ENCODE data around the gene ABHD17A. TPM values are rescaled to one million over a fixed set of nuclear protein-coding genes. Genes with fewer than 3 reads are reported as not detected.
A peak's percentile ranks its signal among the peaks of the same experiment; 100 is the strongest.

Gene ABHD17A
- total and polyA plus RNA-seq, 9 of the 15 experiments (the other 6 are each of a cell fraction or from before 2014, with no cell fraction given), result 0.04 to 135 (median 21.8) TPM; not detected in 1

- no peak for TF ChIP-seq IRF1 (CRISPR knock-in tag; IDR thresholded peaks at IDR 0.05; ENCODE audit: borderline replicate concordance)
- no peak for TF ChIP-seq HNRNPUL1 (IDR thresholded peaks at IDR 0.05; ENCODE audit: low read length)
- peak; percentile 37; the same call in 1 of the 2 replicates for TF ChIP-seq DPF2 (IDR thresholded peaks at IDR 0.05)
- TF ChIP-seq MBD2 (IDR thresholded peaks at IDR 0.05; ENCODE audit: borderline replicate concordance, low read depth), result no peak
- no peak for TF ChIP-seq ZNF140 (CRISPR knock-in tag; IDR thresholded peaks at IDR 0.05)
- no peak for TF ChIP-seq ZFX (CRISPR knock-in tag; IDR thresholded peaks at IDR 0.05)
- peak; percentile 86 for TF ChIP-seq PCBP1 (IDR thresholded peaks at IDR 0.05; ENCODE audit: low read depth, low read length, poor library complexity, severe bottlenecking)
- no peak for TF ChIP-seq ATF4 (CRISPR knock-in tag; IDR thresholded peaks at IDR 0.05)
- TF ChIP-seq PHB (CRISPR knock-in tag; IDR thresholded peaks at IDR 0.05), result no peak
- TF ChIP-seq ZBTB34 (CRISPR knock-in tag; IDR thresholded peaks at IDR 0.05), result no peak
- no peak for TF ChIP-seq ZNF217 (CRISPR knock-in tag; IDR thresholded peaks at IDR 0.05)
- no peak for TF ChIP-seq BCL6 (CRISPR knock-in tag; IDR thresholded peaks at IDR 0.05)
- TF ChIP-seq MCM7 (IDR thresholded peaks at IDR 0.05), result no peak
- TF ChIP-seq SUPT5H (IDR thresholded peaks at IDR 0.05), result peak; percentile 53
- peak; percentile 87 for TF ChIP-seq ETS1 (conservative IDR thresholded peaks at IDR 0.05; ENCODE audit: control insufficient read depth, low read depth, low read length)
- TF ChIP-seq MLX (CRISPR knock-in tag; conservative IDR thresholded peaks at IDR 0.05), result no peak
- TF ChIP-seq AFF1 (IDR thresholded peaks at IDR 0.05; ENCODE audit: low read depth in 1 of 2, partially characterized antibody in 2 of 2), result peak in 1 of 2 experiments; percentile 20
- peak; percentile 72 for TF ChIP-seq LEF1 (IDR thresholded peaks at IDR 0.05)
- TF ChIP-seq SAFB2 (IDR thresholded peaks at IDR 0.05; ENCODE audit: borderline replicate concordance, low read depth, low read length, severe bottlenecking), result no peak
These were observed 21.4 kb downstream of the ABHD17A start (continued) for GRCh38 chr19:1863638-1864479.

Measured in K562 (cell line).